T follicular helper cell (primary cell): ENCODE data around the gene PPARD.
"Not testable (repeated sequence)": the region's sequence is repeated elsewhere in the genome, so short reads cannot be mapped to it uniquely, and the experiment has no call there.

Experiments
- DNase-seq: peaks from one replicate; pipeline ENCODE4 v3.0.0-alpha.2; 2020; ENCODE audit warnings: low read depth

Gene PPARD

GRCh38 chr6:35381132-35381531 is 38.8 kb downstream of the PPARD start:
- DNase-seq = no peak

- DNase-seq = no peak
Observed at GRCh38 chr6:35382015-35382414, 39.7 kb downstream of the PPARD start.

GRCh38 chr6:35385457-35386202 is 43.3 kb downstream of the PPARD start:
- no peak for DNase-seq

GRCh38 chr6:35386989-35387388 is 44.6 kb downstream of the PPARD start:
- DNase-seq = no peak

GRCh38 chr6:35388030-35388429 is 45.7 kb downstream of the PPARD start:
- DNase-seq = no peak

GRCh38 chr6:35388772-35389352 is 46.5 kb downstream of the PPARD start:
- no peak for DNase-seq

- not testable (repeated sequence) for DNase-seq
Observed at GRCh38 chr6:35389386-35389785, 47.0 kb downstream of the PPARD start.

- DNase-seq = no peak
Observed at GRCh38 chr6:35391240-35391968, 49.0 kb downstream of the PPARD start.

- no peak for DNase-seq
Observed at GRCh38 chr6:35392111-35392702, 49.8 kb downstream of the PPARD start.

GRCh38 chr6:35392773-35393672 is 50.7 kb downstream of the PPARD start:
- no peak for DNase-seq

GRCh38 chr6:35396991-35397390 is 54.6 kb downstream of the PPARD start:
- no peak for DNase-seq

GRCh38 chr6:35397806-35398418 is 55.6 kb downstream of the PPARD start:
- no peak for DNase-seq

- no peak for DNase-seq
Observed at GRCh38 chr6:35398526-35398925, 56.2 kb downstream of the PPARD start.

- DNase-seq = no peak
Observed at GRCh38 chr6:35400111-35400510, 57.8 kb downstream of the PPARD start.

GRCh38 chr6:35400901-35401311 is 58.5 kb downstream of the PPARD start:
- no peak for DNase-seq

GRCh38 chr6:35401514-35401913 is 59.2 kb downstream of the PPARD start:
- no peak for DNase-seq

GRCh38 chr6:35402136-35402855 is 59.9 kb downstream of the PPARD start:
- no peak for DNase-seq

GRCh38 chr6:35402856-35403191 is 60.5 kb downstream of the PPARD start:
- DNase-seq = no peak

- DNase-seq = no peak
Observed at GRCh38 chr6:35403544-35404442, 61.4 kb downstream of the PPARD start.
